Effector memory CD4-positive, alpha-beta T cell (primary cell): Measurements from ENCODE around the gene LRRC51.

Source experiments
- DNase-seq, 3 donors: peaks; one replicate each; pipeline ENCODE4 v3.0.0-alpha.2; 2020
- H3K27ac ChIP-seq: 2 replicates; pipeline ENCODE4 v1.7.0; 2013; ENCODE audit warnings: mild to moderate bottlenecking, low read length, moderate library complexity; ENCODE audit not compliant: insufficient read depth, poor library complexity, severe bottlenecking
- H3K27me3 ChIP-seq: replicated peaks from 2 replicates; pipeline ENCODE4 v1.7.0; 2013; ENCODE audit warnings: mild to moderate bottlenecking, low read length; ENCODE audit not compliant: insufficient read depth, control insufficient read depth, poor library complexity, severe bottlenecking
- H3K36me3 ChIP-seq: 2 replicates; pipeline ENCODE4 v1.7.0; 2013; ENCODE audit warnings: mild to moderate bottlenecking, low read length, moderate library complexity; ENCODE audit not compliant: control insufficient read depth, insufficient read depth
- H3K4me1 ChIP-seq: 2 replicates; pipeline ENCODE4 v1.7.0; 2013; ENCODE audit warnings: low read length, mild to moderate bottlenecking; ENCODE audit not compliant: control insufficient read depth, insufficient read depth, poor library complexity, severe bottlenecking
- H3K4me3 ChIP-seq: 2 replicates; pipeline ENCODE4 v1.7.0; 2013; ENCODE audit warnings: low read length, low read depth, mild to moderate bottlenecking; ENCODE audit not compliant: insufficient read depth, poor library complexity, severe bottlenecking
- H3K9me3 ChIP-seq: 2 replicates; pipeline ENCODE4 v1.7.0; 2013; ENCODE audit warnings: mild to moderate bottlenecking, low read length, moderate library complexity; ENCODE audit not compliant: control insufficient read depth

The LRRC51 gene

GRCh38 chr11:72084965-72085364 is 4.3 kb downstream of the LRRC51 start:
- Histone ChIP-seq H3K9me3 (no peaks in the 10 kb centered on the region), H3K27ac (no peak overlapping the region), H3K4me3 (no peak overlapping the region), H3K36me3 (no peaks in the 10 kb centered on the region), H3K27me3 (no peaks in the 10 kb centered on the region), H3K4me1 (peaks cover 6% of the 10 kb centered on the region)
- DNase-seq: no peak

DNA sequence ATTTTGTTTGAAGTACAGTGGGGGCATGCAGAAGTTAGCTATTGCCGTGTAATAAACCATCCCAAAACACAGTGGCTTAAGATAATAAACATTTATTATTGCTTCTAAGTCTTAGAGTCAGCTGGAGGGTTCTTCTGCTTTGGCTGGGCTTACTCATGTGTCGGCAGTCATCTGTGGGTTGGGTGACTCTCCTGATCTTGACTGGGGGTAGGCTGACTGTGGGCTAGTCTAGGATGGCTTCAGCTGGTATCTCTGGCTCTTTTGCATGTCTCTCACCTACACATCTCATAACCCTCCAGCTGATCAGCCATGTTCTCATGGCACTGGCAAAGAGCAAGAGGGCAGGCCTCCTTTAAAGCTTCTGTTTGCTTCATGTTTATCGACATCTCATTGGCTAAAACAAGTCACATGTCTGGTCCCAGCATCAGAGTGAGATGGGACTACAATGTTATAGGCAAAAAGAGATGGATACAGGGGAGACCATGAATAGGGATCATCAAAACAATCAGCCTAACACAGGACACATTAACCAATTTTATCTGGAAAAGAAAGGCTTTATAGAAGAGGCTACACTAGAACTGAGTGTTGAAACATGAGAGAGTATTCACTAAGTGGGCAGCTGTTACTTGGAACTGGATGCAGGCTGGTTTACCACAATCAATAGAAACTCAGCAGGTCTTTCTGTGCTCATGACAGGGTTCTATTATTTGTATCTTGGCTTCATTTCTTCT is 5.1 kb downstream of the LRRC51 start:
- Histone ChIP-seq H3K9me3 (no peaks in the 10 kb centered on the region), H3K36me3 (no peaks in the 10 kb centered on the region), H3K27ac (no peak overlapping the region), H3K27me3 (no peaks in the 10 kb centered on the region), H3K4me1 (peaks cover 5% of the 10 kb centered on the region), H3K4me3 (no peak overlapping the region)
- no peak for DNase-seq

DNA sequence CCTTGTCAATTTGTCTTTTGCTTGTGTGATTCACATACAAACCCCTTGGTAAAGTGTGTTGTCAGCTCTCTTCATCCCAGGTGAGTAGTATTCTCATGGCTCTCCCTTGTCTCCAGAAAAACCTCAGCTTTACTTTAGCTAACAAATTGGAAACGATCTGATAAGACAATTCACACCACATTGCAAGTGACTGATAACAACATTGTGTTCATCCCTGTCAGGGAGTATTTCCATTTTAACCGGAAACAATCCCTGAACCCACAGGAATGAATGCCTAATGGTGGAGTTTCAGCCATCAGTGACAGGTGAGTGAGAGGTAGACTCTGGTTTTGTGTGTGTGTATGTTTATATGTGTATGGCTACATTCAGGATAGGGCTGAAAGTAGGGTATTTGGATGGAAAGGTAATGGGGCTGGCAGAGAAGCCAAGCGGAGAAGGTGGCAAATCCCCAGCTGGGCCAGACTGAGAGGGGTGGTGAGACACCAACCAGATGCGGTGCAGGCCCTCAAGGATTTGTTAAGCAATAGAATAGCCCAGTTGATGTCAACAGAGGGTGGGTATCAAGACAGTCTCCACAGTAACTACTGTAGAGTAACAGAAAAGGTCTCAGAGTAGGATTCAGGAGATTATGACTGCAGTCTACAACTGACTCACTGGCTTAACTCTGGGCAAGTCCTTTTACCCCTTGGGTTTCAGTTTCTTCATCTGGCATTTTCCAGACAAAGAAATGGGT is 7.6 kb downstream of the LRRC51 start:
- H3K36me3 ChIP-seq: no peaks in the 10 kb centered on the region
- no peak overlapping the region for H3K4me3 ChIP-seq
- no peaks in the 10 kb centered on the region for H3K9me3 ChIP-seq
- H3K27me3 ChIP-seq: no peaks in the 10 kb centered on the region
- H3K27ac ChIP-seq: no peak overlapping the region
- no peaks in the 10 kb centered on the region for H3K4me1 ChIP-seq
- DNase-seq: no peak

DNA sequence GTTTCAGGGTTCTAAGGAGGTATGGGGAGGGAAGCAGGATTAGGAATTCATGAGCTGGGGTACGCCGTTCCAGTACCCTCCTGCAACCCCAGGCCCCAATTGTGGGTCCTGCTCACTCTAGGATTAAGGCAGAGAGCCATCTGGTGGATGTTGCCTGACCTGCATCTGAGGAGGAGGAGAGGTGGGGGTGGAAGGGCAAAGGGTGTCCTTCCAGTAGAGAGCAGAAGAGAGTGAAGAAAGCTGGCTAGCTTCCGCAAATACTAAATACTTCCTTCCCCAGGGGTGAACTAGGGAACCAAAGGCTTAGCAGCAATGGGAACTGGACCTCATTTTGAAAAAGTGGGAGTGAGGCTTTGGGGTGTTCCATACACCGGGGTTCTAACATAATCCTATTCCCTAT is 10.6 kb downstream of the LRRC51 start:
- no peak overlapping the region for H3K27ac ChIP-seq
- H3K9me3 ChIP-seq: no peaks in the 10 kb centered on the region
- no peak overlapping the region for H3K4me3 ChIP-seq
- peak; percentile 27 to 53 (median 48) for DNase-seq
- no peaks in the 10 kb centered on the region for H3K4me1 ChIP-seq
- H3K36me3 ChIP-seq: peaks cover 9% of the 10 kb centered on the region
- H3K27me3 ChIP-seq: no peaks in the 10 kb centered on the region

- Histone ChIP-seq H3K36me3 (peaks cover 40% of the 10 kb centered on the region), H3K27ac (no peak overlapping the region)
These were observed 18.1 kb downstream of the LRRC51 start for GRCh38 chr11:72098741-72099140.

DNA sequence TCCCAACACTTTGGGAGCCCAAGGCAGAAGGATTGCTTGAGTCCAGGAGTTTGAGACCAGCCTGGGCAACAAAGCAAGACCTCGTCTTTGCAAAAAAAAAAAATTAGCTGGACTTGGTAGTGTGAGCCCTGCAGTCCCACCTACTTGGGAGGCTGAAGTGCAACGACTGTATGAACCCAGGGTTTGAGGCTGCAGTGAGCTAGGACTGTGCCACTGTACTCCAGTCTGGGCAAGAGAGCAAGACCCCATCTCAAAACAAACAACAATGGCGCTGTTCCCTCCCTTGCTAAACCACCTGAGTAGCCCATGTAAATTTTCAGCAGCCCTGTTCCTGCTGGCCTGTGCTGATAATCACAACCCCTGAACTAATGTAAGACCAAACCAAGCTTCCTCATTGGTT is 19.4 kb downstream of the LRRC51 start:
- Histone ChIP-seq H3K27ac (no peak overlapping the region), H3K27me3 (no peaks in the 10 kb centered on the region), H3K4me1 (peaks cover 17% of the 10 kb centered on the region), H3K9me3 (no peaks in the 10 kb centered on the region), H3K36me3 (peaks cover 32% of the 10 kb centered on the region), H3K4me3 (no peak overlapping the region)
- no peak for DNase-seq

More at GRCh38 chr11:72098741-72099140, 18.1 kb downstream of the LRRC51 start:
- H3K27me3 ChIP-seq: no peaks in the 10 kb centered on the region
- H3K9me3 ChIP-seq: no peaks in the 10 kb centered on the region
- H3K4me3 ChIP-seq: no peak overlapping the region
- H3K4me1 ChIP-seq: peaks cover 11% of the 10 kb centered on the region
- DNase-seq: no peak

DNA sequence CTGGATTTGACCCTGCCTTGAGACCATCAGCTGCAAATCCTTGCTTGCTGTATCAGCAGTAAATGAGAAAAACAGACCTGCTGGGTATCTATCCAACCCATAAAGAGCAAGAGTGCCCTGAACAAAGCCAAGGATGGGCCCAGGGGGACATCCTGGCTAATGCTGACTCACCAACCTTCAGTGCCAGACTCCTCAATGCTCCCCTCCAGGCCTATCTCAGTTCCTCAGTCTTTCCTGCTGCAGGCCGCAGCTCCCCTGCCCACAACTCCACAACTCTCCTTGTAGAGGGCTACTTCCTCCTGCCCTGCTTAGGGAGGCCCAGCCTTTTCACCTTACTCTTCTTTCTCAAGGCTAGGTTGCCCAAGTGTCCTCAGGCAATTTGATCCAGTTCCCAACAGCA is 19.8 kb downstream of the LRRC51 start:
- Histone ChIP-seq H3K4me3 (no peak overlapping the region), H3K27ac (no peak overlapping the region)
- DNase-seq: no peak

GRCh38 chr11:72102162-72102561 is 21.5 kb downstream of the LRRC51 start:
- Histone ChIP-seq H3K27me3 (no peaks in the 10 kb centered on the region), H3K9me3 (no peaks in the 10 kb centered on the region), H3K4me1 (peaks cover 17% of the 10 kb centered on the region), H3K27ac (peak overlapping the region; percentile 84), H3K36me3 (peaks cover 26% of the 10 kb centered on the region), H3K4me3 (peak overlapping the region; percentile 77)
- DNase-seq: no peak

More for the DNA sequence above, 19.8 kb downstream of the LRRC51 start:
- Histone ChIP-seq H3K4me1 (peaks cover 17% of the 10 kb centered on the region), H3K36me3 (peaks cover 31% of the 10 kb centered on the region), H3K9me3 (no peaks in the 10 kb centered on the region), H3K27me3 (no peaks in the 10 kb centered on the region)

DNA sequence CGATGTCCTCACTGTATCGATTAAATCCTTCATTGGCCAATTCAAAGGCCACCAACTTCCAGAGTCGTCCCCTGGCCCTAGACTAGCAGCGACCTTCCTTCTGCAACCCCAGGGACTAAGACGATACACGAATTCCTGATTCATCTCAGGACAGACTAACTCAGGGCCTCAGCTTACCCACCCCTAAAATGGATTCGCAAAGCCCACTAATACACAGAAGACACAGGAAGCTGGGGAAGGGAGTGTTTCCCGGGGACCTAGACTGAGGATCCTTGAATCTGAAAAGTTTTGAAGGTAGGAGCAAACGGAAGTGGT is 21.9 kb downstream of the LRRC51 start:
- H3K27ac ChIP-seq: peak overlapping the region; percentile 84
- H3K4me1 ChIP-seq: peaks cover 17% of the 10 kb centered on the region
- peaks cover 21% of the 10 kb centered on the region for H3K36me3 ChIP-seq
- H3K9me3 ChIP-seq: no peaks in the 10 kb centered on the region
- H3K4me3 ChIP-seq: peak overlapping the region; percentile 77
- no peaks in the 10 kb centered on the region for H3K27me3 ChIP-seq
- DNase-seq: no peak

- Histone ChIP-seq H3K36me3 (peaks cover 16% of the 10 kb centered on the region), H3K4me3 (peak within 1 kb of the TSS; percentile 77), H3K27ac (peak within 1 kb of the TSS; percentile 84), H3K4me1 (peaks cover 17% of the 10 kb centered on the region), H3K27me3 (no peaks in the 10 kb centered on the region), H3K9me3 (no peaks in the 10 kb centered on the region)
- peak; percentile 94 to 97 (median 96) for DNase-seq
These were observed 22.5 kb downstream of the LRRC51 start, which contains the start of gene LAMTOR1 for GRCh38 chr11:72102946-72103753. Gene LAMTOR1, minus strand, starts transcription at chr11:72103297. Its CDS starts 73 bp downstream, at chr11:72103224.
